ENCODE results near the gene NME8.

The NME8 gene

GRCh38 chr7:37899712-37900247 is 51.4 kb downstream of the NME8 start:
- in situ Hi-C loops (cut with MboI; ENCODE audit: low sequenced_read_pairs) = no loop called here

- in situ Hi-C loops (cut with MboI; ENCODE audit: low sequenced_read_pairs) = no loop called here
These were observed 52.9 kb downstream of the NME8 start for GRCh38 chr7:37901236-37901827.

GRCh38 chr7:37901890-37902524 is 53.6 kb downstream of the NME8 start:
- in situ Hi-C loops (cut with MboI; ENCODE audit: low sequenced_read_pairs) = no loop called here

- in situ Hi-C loops (cut with MboI; ENCODE audit: low sequenced_read_pairs) = no loop called here
These were observed 59.9 kb downstream of the NME8 start for GRCh38 chr7:37908221-37908788.

GRCh38 chr7:37912756-37913155 is 64.4 kb downstream of the NME8 start:
- in situ Hi-C loops (cut with MboI; ENCODE audit: low sequenced_read_pairs) = no loop called here

GRCh38 chr7:37915438-37915837 is 67.0 kb downstream of the NME8 start:
- in situ Hi-C loops (cut with MboI; ENCODE audit: low sequenced_read_pairs) = no loop called here

- in situ Hi-C loops (cut with MboI; ENCODE audit: low sequenced_read_pairs) = no loop called here
These were observed 67.7 kb downstream of the NME8 start for GRCh38 chr7:37916017-37916672.

GRCh38 chr7:37916673-37917660 is 68.6 kb downstream of the NME8 start, which contains the start of gene SFRP4:
TSS of gene SFRP4 (minus strand) at chr7:37916817. CDS start at chr7:37916537, 280 bp downstream.
- in situ Hi-C loops (cut with MboI; ENCODE audit: low sequenced_read_pairs) = no loop called here

GRCh38 chr7:37918526-37918925 is 70.1 kb downstream of the NME8 start:
- in situ Hi-C loops (cut with MboI; ENCODE audit: low sequenced_read_pairs) = no loop called here

- in situ Hi-C loops (cut with MboI; ENCODE audit: low sequenced_read_pairs) = no loop called here
These were observed 72.0 kb downstream of the NME8 start, which contains the start of gene EPDR1 for GRCh38 chr7:37920305-37920848. TSS of gene EPDR1 (plus strand) at chr7:37920640. CDS start at chr7:37920940, 300 bp downstream.

GRCh38 chr7:37920849-37921805 is 72.7 kb downstream of the NME8 start:
- in situ Hi-C loops (cut with MboI; ENCODE audit: low sequenced_read_pairs) = no loop called here

- in situ Hi-C loops (cut with MboI; ENCODE audit: low sequenced_read_pairs) = no loop called here
These were observed 73.5 kb downstream of the NME8 start for GRCh38 chr7:37921876-37922275.

GRCh38 chr7:37923996-37924395 is 75.6 kb downstream of the NME8 start:
- in situ Hi-C loops (cut with MboI; ENCODE audit: low sequenced_read_pairs) = no loop called here

GRCh38 chr7:37924491-37925041 is 76.2 kb downstream of the NME8 start:
- in situ Hi-C loops (cut with MboI; ENCODE audit: low sequenced_read_pairs) = no loop called here

- in situ Hi-C loops (cut with MboI; ENCODE audit: low sequenced_read_pairs) = no loop called here
These were observed 77.2 kb downstream of the NME8 start for GRCh38 chr7:37925620-37926019.

- in situ Hi-C loops (cut with MboI; ENCODE audit: low sequenced_read_pairs) = no loop called here
These were observed 79.5 kb downstream of the NME8 start for GRCh38 chr7:37927773-37928444.

- in situ Hi-C loops (cut with MboI; ENCODE audit: low sequenced_read_pairs) = no loop called here
These were observed 80.5 kb downstream of the NME8 start for GRCh38 chr7:37928878-37929277.
